GM23338 (cell line): ENCODE results near the gene SLC10A2. TPM values are rescaled to one million over a fixed set of nuclear protein-coding genes. Genes with fewer than 3 reads are reported as not detected.

Source experiments
- ATAC-seq: fragments of 200-7000 bp; cut with Tn5 transposase; 3 replicates; pipeline ENCODE4 v1.9.1; 2020
- DNase-seq: peaks from one replicate; pipeline ENCODE4 v3.0.0-alpha.2; 2015; ENCODE audit warnings: low spot score
- H2AFZ ChIP-seq: fragments of 200-600 bp; sonication (generic); 2 replicates; pipeline ENCODE4 v1.8.0; 2016; ENCODE audit warnings: antibody characterized with exemption, mild to moderate bottlenecking, moderate library complexity
- H3F3A ChIP-seq: fragments of 200-600 bp; sonication (generic); replicated peaks from 2 replicates; pipeline ENCODE4 v1.8.0; 2017; ENCODE audit warnings: antibody characterized with exemption, mixed run types, low read depth
- H3K27ac ChIP-seq: fragments of 200-600 bp; sonication (generic); 2 replicates; pipeline ENCODE4 v1.6.1; 2016; ENCODE audit warnings: low read depth
- H3K27me3 ChIP-seq: fragments of 200-600 bp; sonication (generic); 2 replicates; pipeline ENCODE4 v1.8.0; 2016; ENCODE audit warnings: mild to moderate bottlenecking, mixed run types, moderate library complexity; ENCODE audit not compliant: insufficient read depth
- H3K36me3 ChIP-seq: fragments of 200-600 bp; sonication (generic); 2 replicates; pipeline ENCODE4 v1.8.0; 2016; ENCODE audit warnings: mild to moderate bottlenecking; ENCODE audit not compliant: insufficient read depth
- H3K4me1 ChIP-seq: fragments of 200-600 bp; sonication (generic); 2 replicates; pipeline ENCODE4 v1.8.0; 2016; ENCODE audit warnings: mild to moderate bottlenecking, moderate library complexity; ENCODE audit not compliant: insufficient read depth
- H3K4me2 ChIP-seq: fragments of 200-600 bp; sonication (generic); 2 replicates; pipeline ENCODE4 v1.7.1; 2017; ENCODE audit warnings: mixed run types
- H3K4me3 ChIP-seq: fragments of 200-600 bp; sonication (generic); 2 replicates; pipeline ENCODE4 v1.6.1; 2016; ENCODE audit warnings: mixed run types
- H3K79me2 ChIP-seq: fragments of 200-600 bp; sonication (generic); replicated peaks from 2 replicates; pipeline ENCODE4 v1.8.0; 2017; ENCODE audit warnings: mild to moderate bottlenecking; ENCODE audit not compliant: insufficient read depth
- H3K9me2 ChIP-seq: fragments of 200-600 bp; sonication (generic); 2 replicates; pipeline ENCODE4 v1.8.0; 2017; ENCODE audit not compliant: insufficient read depth
- H4K20me1 ChIP-seq: fragments of 200-600 bp; sonication (generic); replicated peaks from 2 replicates; pipeline ENCODE4 v1.8.0; 2017; ENCODE audit warnings: mild to moderate bottlenecking; ENCODE audit not compliant: insufficient read depth
- H3K27ac Mint-ChIP-seq: 2 replicates; pipeline ENCODE4 v1.8.0; 2020; ENCODE audit warnings: inconsistent platforms, mild to moderate bottlenecking, moderate library complexity, mixed read lengths
- H3K27me3 Mint-ChIP-seq: 3 replicates; pipeline ENCODE4 v1.8.0; 2022; ENCODE audit warnings: low read depth, mild to moderate bottlenecking, moderate library complexity, mixed read lengths, inconsistent platforms; ENCODE audit not compliant: insufficient read depth, poor library complexity
- H3K36me3 Mint-ChIP-seq: 3 replicates; pipeline ENCODE4 v1.8.0; 2021; ENCODE audit warnings: low read depth, mild to moderate bottlenecking, inconsistent platforms, moderate library complexity, mixed read lengths
- H3K4me1 Mint-ChIP-seq: 3 replicates; pipeline ENCODE4 v1.8.0; 2020; ENCODE audit warnings: mild to moderate bottlenecking, inconsistent platforms, mixed read lengths
- H3K4me3 Mint-ChIP-seq: 3 replicates; pipeline ENCODE4 v1.8.0; 2021; ENCODE audit warnings: moderate library complexity, mild to moderate bottlenecking, inconsistent platforms, mixed read lengths
- H3K9me3 Mint-ChIP-seq: 3 replicates; pipeline ENCODE4 v1.8.0; 2020; ENCODE audit warnings: moderate library complexity, mild to moderate bottlenecking, inconsistent platforms, mixed read lengths
- CREB1 ChIP-seq: fragments of 250-450 bp; sonication (Bioruptor Pico); IDR thresholded peaks from 2 replicates; pipeline ENCODE4 v1.5.0; 2020; ENCODE audit warnings: low read depth, mild to moderate bottlenecking, moderate library complexity
- ETS1 ChIP-seq: IDR thresholded peaks from 2 replicates; pipeline ENCODE4 v1.6.1; 2016; ENCODE audit warnings: antibody characterized with exemption
- EZH2 ChIP-seq: fragments of 200-600 bp; sonication (generic); IDR thresholded peaks from one replicate; pipeline ENCODE4 v1.8.0; 2017; ENCODE audit warnings: antibody characterized with exemption, mild to moderate bottlenecking, low read depth; ENCODE audit not compliant: unreplicated experiment
- EZH2phosphoT487 ChIP-seq: fragments of 200-600 bp; sonication (generic); IDR thresholded peaks from one replicate; pipeline ENCODE4 v1.8.1; 2018; ENCODE audit warnings: antibody characterized with exemption; ENCODE audit not compliant: unreplicated experiment
- NANOG ChIP-seq: IDR thresholded peaks from 2 replicates; pipeline ENCODE4 v1.6.1; 2016; ENCODE audit warnings: antibody characterized with exemption, borderline replicate concordance
- REST ChIP-seq: IDR thresholded peaks from one replicate; pipeline ENCODE4 v1.6.1; 2018; ENCODE audit warnings: antibody characterized with exemption; ENCODE audit not compliant: unreplicated experiment
- STAT1 ChIP-seq: IDR thresholded peaks from one replicate; pipeline ENCODE4 v1.6.1; 2016; ENCODE audit warnings: antibody characterized with exemption; ENCODE audit not compliant: unreplicated experiment
- ZNF462 ChIP-seq: fragments of 250-450 bp; sonication (Bioruptor Pico); IDR thresholded peaks from 2 replicates; pipeline ENCODE4 v1.5.0; 2020; ENCODE audit warnings: mild to moderate bottlenecking, moderate library complexity
- polyA plus RNA-seq: library from polyadenylated mRNA; unstranded; fragments of >200 nt; fragmentation: Nextera tagmentation; extraction: Ambion mirVana; gene quantifications from 2 replicates; pipeline ENCODE4 v1.2.1, GENCODE V29; 2016
- total RNA-seq: library from RNA; depleted of rRNA; stranded (reverse); fragments of >200 nt; shearing (Covaris generic); gene quantifications from 2 replicates; pipeline ENCODE4 v1.2.3, GENCODE V29; 2014

The SLC10A2 gene
- total and polyA plus RNA-seq, 2 experiments from 2014 or later: not detected

GRCh38 chr13:103007427-103007762, 58.8 kb downstream of the SLC10A2 start:
- Histone ChIP-seq H3K27ac (no peak overlapping the region), H3K4me1 (no peaks in the 10 kb centered on the region), H3K36me3 (no peaks in the 10 kb centered on the region), H3K9me2 (0 out of 2 replicates have a peak, but pooled peaks cover 5% of the 10 kb centered on the region), H3K27me3 (no peaks in the 10 kb centered on the region), H4K20me1 (no peaks in the 10 kb centered on the region), H3K79me2 (no peaks in the 10 kb centered on the region), H3K4me3 (no peak overlapping the region), H2AFZ (no peak overlapping the region), H3K4me2 (no peak overlapping the region), H3F3A (no peaks in the 10 kb centered on the region)
- DNase-seq: no peak
- Mint-ChIP-seq H3K4me1 (no peaks in the 10 kb centered on the region), H3K27ac (no peak overlapping the region), H3K36me3 (no peaks in the 10 kb centered on the region), H3K9me3 (no peaks in the 10 kb centered on the region), H3K27me3 (no peaks in the 10 kb centered on the region), H3K4me3 (no peak overlapping the region)
- no peak for ATAC-seq
- TF ChIP-seq EZH2phosphoT487: no peak
- TF ChIP-seq ETS1: no peak
- TF ChIP-seq REST: no peak
- no peak for TF ChIP-seq NANOG
- TF ChIP-seq STAT1: no peak
- no peak for TF ChIP-seq EZH2
- TF ChIP-seq CREB1 (CRISPR knock-in tag): no peak
- no peak for TF ChIP-seq ZNF462
